Esophagus muscularis mucosa (tissue), 3 donors: ENCODE data around the gene NARS2.

Source experiments
- POLR2A ChIP-seq: fragments of 450-650 bp; IDR thresholded peaks from one replicate; pipeline ENCODE4 v1.6.1; 2017; ENCODE audit warnings: antibody characterized with exemption, moderate library complexity, mild to moderate bottlenecking, low read depth
- TF ChIP-seq, protein P1 (sequence below), 3 experiments: fragments of 200-600 bp in 2 of 3; fragments of 450-650 bp in 1 of 3; sonication (generic) in 2 of 3; IDR thresholded peaks; one replicate each; pipeline ENCODE4 v1.5.1; 2017 to 2019; ENCODE audit warnings: antibody characterized with exemption in 3 of 3, mild to moderate bottlenecking in 2 of 3, moderate library complexity in 1 of 3

DNA sequence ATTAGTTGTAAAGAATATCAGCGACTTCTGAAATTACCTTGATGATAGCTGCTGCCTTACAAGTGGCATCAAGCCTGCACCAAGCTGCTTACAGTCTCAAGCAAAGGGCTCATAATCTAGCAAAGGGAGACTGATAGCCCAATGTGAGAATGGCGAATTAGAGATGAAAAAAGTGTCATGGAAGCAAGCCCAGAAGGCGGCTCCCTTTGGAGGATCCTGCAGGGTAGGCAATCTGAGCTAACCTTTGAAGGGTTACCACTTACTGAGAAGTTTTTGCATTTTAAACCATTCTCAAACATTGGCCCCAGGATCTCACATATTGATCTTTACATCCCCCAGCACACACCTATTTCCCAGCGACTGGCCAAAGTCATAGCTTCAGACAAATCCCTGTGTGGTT lies 175.5 kb downstream of the NARS2 start:
- TF ChIP-seq, protein P1, sequence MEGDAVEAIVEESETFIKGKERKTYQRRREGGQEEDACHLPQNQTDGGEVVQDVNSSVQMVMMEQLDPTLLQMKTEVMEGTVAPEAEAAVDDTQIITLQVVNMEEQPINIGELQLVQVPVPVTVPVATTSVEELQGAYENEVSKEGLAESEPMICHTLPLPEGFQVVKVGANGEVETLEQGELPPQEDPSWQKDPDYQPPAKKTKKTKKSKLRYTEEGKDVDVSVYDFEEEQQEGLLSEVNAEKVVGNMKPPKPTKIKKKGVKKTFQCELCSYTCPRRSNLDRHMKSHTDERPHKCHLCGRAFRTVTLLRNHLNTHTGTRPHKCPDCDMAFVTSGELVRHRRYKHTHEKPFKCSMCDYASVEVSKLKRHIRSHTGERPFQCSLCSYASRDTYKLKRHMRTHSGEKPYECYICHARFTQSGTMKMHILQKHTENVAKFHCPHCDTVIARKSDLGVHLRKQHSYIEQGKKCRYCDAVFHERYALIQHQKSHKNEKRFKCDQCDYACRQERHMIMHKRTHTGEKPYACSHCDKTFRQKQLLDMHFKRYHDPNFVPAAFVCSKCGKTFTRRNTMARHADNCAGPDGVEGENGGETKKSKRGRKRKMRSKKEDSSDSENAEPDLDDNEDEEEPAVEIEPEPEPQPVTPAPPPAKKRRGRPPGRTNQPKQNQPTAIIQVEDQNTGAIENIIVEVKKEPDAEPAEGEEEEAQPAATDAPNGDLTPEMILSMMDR (IDR thresholded peaks at IDR 0.05), result no peak
- TF ChIP-seq POLR2A, result no peak
